Mesothelial cell of epicardium (in vitro differentiated cells): ENCODE results near the gene YIPF1. TPM values are rescaled to one million over a fixed set of nuclear protein-coding genes. Genes with fewer than 3 reads are reported as not detected.
A peak's percentile ranks its signal among the peaks of the same experiment; 100 is the strongest.

ENCODE experiments used
- DNase-seq, 2 experiments: peaks; one replicate each; pipeline ENCODE4 v3.0.0; 2021; ENCODE audit warnings: low spot score in 2 of 2; ENCODE audit not compliant: unreplicated experiment in 2 of 2
- H3K27ac Mint-ChIP-seq: 2 replicates; pipeline ENCODE4 v1.8.0; 2021; ENCODE audit warnings: mixed read lengths
- H3K27me3 Mint-ChIP-seq: 2 replicates; pipeline ENCODE4 v1.8.0; 2021; ENCODE audit warnings: low read depth, mixed read lengths
- H3K36me3 Mint-ChIP-seq: 2 replicates; pipeline ENCODE4 v1.8.0; 2021; ENCODE audit warnings: mixed read lengths
- H3K4me1 Mint-ChIP-seq: 2 replicates; pipeline ENCODE4 v1.8.0; 2021; ENCODE audit warnings: mixed read lengths
- H3K4me3 Mint-ChIP-seq: 2 replicates; pipeline ENCODE4 v1.8.0; 2021; ENCODE audit warnings: mild to moderate bottlenecking, moderate library complexity, mixed read lengths
- H3K9me3 Mint-ChIP-seq: 2 replicates; pipeline ENCODE4 v1.8.0; 2021; ENCODE audit warnings: mixed read lengths
- CTCF ChIP-seq: fragments of 200-600 bp; sonication (generic); IDR thresholded peaks from one replicate; pipeline ENCODE4 v1.5.0; 2021; ENCODE audit warnings: antibody characterized with exemption; ENCODE audit not compliant: unreplicated experiment
- total RNA-seq: library from RNA; stranded (reverse); gene quantifications from 3 replicates; pipeline ENCODE4 v1.2.1, GENCODE V29; 2021

Gene YIPF1
- total RNA-seq, 1 donor from 2014 or later: 30.9 TPM

- Mint-ChIP-seq H3K27ac (no peak overlapping the region), H3K27me3 (no peaks in the 10 kb centered on the region), H3K9me3 (peaks cover 19% of the 10 kb centered on the region), H3K36me3 (peaks cover 60% of the 10 kb centered on the region), H3K4me1 (peaks cover 7% of the 10 kb centered on the region), H3K4me3 (no peak overlapping the region)
- DNase-seq: no peak
- no peak for TF ChIP-seq CTCF
These were observed 41.3 kb upstream of the YIPF1 start for GRCh38 chr1:53930932-53931331.

GRCh38 chr1:53929246-53929960 is 39.8 kb upstream of the YIPF1 start:
- Mint-ChIP-seq H3K27ac (peak overlapping the region; percentile 72), H3K9me3 (peaks cover 14% of the 10 kb centered on the region), H3K4me3 (no peak overlapping the region), H3K4me1 (peaks cover 7% of the 10 kb centered on the region), H3K27me3 (no peaks in the 10 kb centered on the region), H3K36me3 (peaks cover 52% of the 10 kb centered on the region)
- no peak for DNase-seq
- no peak for TF ChIP-seq CTCF

GRCh38 chr1:53927376-53927881 is 37.8 kb upstream of the YIPF1 start:
- TF ChIP-seq CTCF: no peak
- H3K36me3 Mint-ChIP-seq: peaks cover 35% of the 10 kb centered on the region

GRCh38 chr1:53919675-53920066 is 30.1 kb upstream of the YIPF1 start:
- no peak overlapping the region for H3K4me3 Mint-ChIP-seq
- H3K4me1 Mint-ChIP-seq: peaks cover 12% of the 10 kb centered on the region
- H3K36me3 Mint-ChIP-seq: peaks cover 34% of the 10 kb centered on the region
- DNase-seq: no peak
- peaks cover 13% of the 10 kb centered on the region for H3K9me3 Mint-ChIP-seq
- no peaks in the 10 kb centered on the region for H3K27me3 Mint-ChIP-seq
- no peak for TF ChIP-seq CTCF
- H3K27ac Mint-ChIP-seq: no peak overlapping the region

More at GRCh38 chr1:53927376-53927881, 37.8 kb upstream of the YIPF1 start:
- no peaks in the 10 kb centered on the region for H3K27me3 Mint-ChIP-seq
- peaks cover 6% of the 10 kb centered on the region for H3K9me3 Mint-ChIP-seq
- no peak overlapping the region for H3K27ac Mint-ChIP-seq
- no peak for DNase-seq
- H3K4me1 Mint-ChIP-seq: peaks cover 9% of the 10 kb centered on the region
- no peak overlapping the region for H3K4me3 Mint-ChIP-seq

- no peak for TF ChIP-seq CTCF
- Mint-ChIP-seq H3K27me3 (no peaks in the 10 kb centered on the region), H3K4me3 (no peak overlapping the region), H3K9me3 (peaks cover 13% of the 10 kb centered on the region), H3K27ac (no peak overlapping the region), H3K4me1 (peaks cover 19% of the 10 kb centered on the region), H3K36me3 (peaks cover 34% of the 10 kb centered on the region)
- DNase-seq: no peak
These were observed 28.7 kb upstream of the YIPF1 start for GRCh38 chr1:53918343-53918742.
